MG63 (cell line): ENCODE data around the gene ALKBH2. TPM values are rescaled to one million over a fixed set of nuclear protein-coding genes. Genes with fewer than 3 reads are reported as not detected.

ENCODE experiments used
- DNase-seq: peaks from one replicate; pipeline ENCODE4 v3.0.0-alpha.2; 2020
- H3K27me3 ChIP-seq: fragments of 250-450 bp; sonication (Bioruptor Pico); 2 replicates; pipeline ENCODE4 v1.5.1; 2020; ENCODE audit warnings: mild to moderate bottlenecking, moderate library complexity
- H3K36me3 ChIP-seq: fragments of 250-450 bp; sonication (Bioruptor Pico); 2 replicates; pipeline ENCODE4 v1.5.1; 2020; ENCODE audit warnings: mild to moderate bottlenecking, moderate library complexity
- H3K4me3 ChIP-seq: fragments of 250-450 bp; sonication (Bioruptor Pico); 2 replicates; pipeline ENCODE4 v1.5.1; 2020; ENCODE audit warnings: mild to moderate bottlenecking, moderate library complexity
- H3K9me3 ChIP-seq: fragments of 250-450 bp; sonication (Bioruptor Pico); 2 replicates; pipeline ENCODE4 v1.5.1; 2020; ENCODE audit warnings: mild to moderate bottlenecking, moderate library complexity
- total RNA-seq: library from RNA; depleted of rRNA; stranded (reverse); fragments of >200 nt; shearing (Covaris generic); gene quantifications from 2 replicates; pipeline ENCODE4 v1.2.3, GENCODE V29; 2014; ENCODE audit warnings: low replicate concordance; rRNA removed

Gene ALKBH2
- total RNA-seq: 46.7 and 54.9 TPM in 2 replicates

DNA sequence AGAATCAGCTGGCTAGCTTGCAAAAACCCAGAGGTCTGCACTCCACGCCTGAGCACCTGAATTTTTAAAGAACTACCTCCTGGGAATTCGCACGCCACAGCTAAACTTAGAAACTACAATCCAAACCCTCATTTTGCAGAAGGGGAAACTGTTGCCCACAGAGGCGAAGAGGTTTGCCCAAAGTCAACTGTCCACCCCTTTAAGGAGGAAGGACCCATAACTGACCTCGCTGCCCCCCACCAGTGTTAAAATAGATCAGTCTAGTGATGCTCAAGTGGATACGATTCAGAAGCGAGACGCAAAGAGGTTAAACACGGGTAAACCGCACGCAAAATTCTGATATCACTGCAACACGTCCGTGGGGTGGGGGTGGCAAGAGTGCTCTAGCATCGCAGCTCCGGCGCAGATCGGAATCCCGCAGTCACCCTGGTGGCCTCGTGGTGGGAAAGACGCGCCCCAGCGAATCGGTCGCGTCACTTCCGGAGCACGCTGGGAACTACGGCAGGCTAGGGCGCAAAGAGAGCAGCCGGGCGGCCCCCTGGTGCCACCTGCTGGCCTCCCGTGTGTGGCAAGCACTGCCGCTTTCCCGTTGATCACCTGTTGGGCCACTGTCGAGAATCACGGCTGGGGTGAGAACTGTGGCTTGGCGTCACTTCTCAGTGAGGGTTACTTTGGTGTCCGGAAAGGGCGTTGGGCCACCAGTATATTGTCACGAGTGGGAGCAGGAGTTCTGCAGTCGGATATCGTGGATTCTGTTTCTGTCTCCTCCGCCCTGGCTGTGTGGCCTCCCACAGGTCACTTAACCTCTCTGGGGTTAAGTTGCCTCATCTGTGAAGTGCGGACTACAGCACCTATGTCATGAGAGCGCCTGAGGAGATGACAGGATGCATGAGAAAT, at the start of gene ALKBH2:
Gene ALKBH2, minus strand, starts transcription at position 451 of the 897 bp plus-strand sequence. CDS start 686 bp downstream, outside the sequence.
- no peaks in the 10 kb centered on the region for H3K9me3 ChIP-seq
- DNase-seq: peak; percentile 91
- H3K36me3 ChIP-seq: peaks cover 40% of the 10 kb centered on the region

DNA sequence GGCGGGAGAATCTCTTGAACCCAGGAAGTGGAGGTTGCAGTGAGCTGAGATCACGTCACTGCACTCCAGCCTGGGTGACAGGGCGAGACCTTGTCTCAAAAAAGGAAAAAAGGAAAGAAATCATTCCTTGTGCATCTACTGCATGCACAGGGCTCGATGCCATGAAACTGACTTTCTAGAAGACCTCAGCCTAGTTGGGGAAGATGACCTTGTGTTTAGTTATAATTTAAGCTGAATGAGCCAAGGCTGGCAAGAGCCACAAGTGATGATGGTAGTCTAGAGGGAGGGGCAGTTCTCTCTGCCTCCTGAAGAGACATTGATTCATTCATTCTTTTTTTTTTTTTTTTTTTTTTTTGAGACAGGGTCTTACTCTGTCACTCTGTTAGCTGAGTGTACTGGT, 47.3 kb upstream of the ALKBH2 start:
- Histone ChIP-seq H3K36me3 (no peaks in the 10 kb centered on the region), H3K4me3 (no peak overlapping the region), H3K9me3 (peaks cover 6% of the 10 kb centered on the region), H3K27me3 (no peaks in the 10 kb centered on the region)
- DNase-seq: no peak

More for the DNA sequence above, at the start of gene ALKBH2:
- Histone ChIP-seq H3K27me3 (no peaks in the 10 kb centered on the region; the same call in 1 of the 2 replicates), H3K4me3 (peak within 1 kb of the TSS; percentile 70)

DNA sequence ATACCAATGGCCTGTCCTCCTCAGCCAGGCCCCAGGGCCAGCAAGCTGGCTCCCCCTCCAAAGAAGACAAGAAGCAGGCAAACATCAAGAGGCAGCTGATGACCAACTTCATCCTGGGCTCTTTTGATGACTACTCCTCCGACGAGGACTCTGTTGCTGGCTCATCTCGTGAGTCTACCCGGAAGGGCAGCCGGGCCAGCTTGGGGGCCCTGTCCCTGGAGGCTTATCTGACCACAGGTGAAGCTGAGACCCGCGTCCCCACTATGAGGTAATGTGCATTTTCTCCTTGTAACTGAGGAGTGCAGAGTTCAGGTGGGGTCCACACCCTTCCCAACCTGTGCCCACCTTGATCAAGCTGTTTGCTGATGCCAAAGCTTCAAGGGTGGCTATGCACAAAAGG, 46.5 kb upstream of the ALKBH2 start:
- H3K4me3 ChIP-seq: no peak overlapping the region
- no peak for DNase-seq
- no peaks in the 10 kb centered on the region for H3K27me3 ChIP-seq
- peaks cover 6% of the 10 kb centered on the region for H3K9me3 ChIP-seq
- H3K36me3 ChIP-seq: no peaks in the 10 kb centered on the region

DNA sequence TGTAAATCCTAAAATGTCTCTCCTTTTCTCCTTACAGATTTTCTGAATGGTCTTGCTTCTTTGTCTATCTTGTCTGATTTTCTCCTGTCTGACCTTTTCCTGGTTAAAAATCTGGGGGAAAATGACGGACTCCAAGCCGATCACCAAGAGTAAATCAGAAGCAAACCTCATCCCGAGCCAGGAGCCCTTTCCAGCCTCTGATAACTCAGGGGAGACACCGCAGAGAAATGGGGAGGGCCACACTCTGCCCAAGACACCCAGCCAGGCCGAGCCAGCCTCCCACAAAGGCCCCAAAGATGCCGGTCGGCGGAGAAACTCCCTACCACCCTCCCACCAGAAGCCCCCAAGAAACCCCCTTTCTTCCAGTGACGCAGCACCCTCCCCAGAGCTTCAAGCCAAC, 46.1 kb upstream of the ALKBH2 start:
- Histone ChIP-seq H3K9me3 (peaks cover 6% of the 10 kb centered on the region), H3K27me3 (no peaks in the 10 kb centered on the region), H3K4me3 (no peak overlapping the region), H3K36me3 (no peaks in the 10 kb centered on the region)
- DNase-seq: no peak

DNA sequence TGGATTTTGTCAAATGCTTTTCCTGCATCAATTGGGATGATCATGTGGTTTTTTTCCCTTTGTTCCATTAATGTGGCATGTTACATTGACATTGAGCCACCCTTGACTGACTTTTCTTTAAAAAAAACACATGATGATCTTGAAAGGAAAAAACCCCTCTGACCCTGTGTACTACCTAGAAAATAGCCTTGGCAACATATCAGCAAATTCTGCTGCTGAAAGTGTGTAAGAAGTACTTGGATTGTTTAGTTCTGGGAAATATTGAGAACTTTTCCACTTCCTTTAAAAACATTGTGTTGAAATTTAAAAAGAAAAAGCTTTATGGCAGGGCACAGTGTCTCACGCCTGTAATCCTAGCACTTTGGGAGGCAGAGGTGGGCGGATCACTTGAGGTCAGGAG, 43.8 kb upstream of the ALKBH2 start:
- Histone ChIP-seq H3K9me3 (peaks cover 6% of the 10 kb centered on the region), H3K4me3 (no peak overlapping the region), H3K36me3 (no peaks in the 10 kb centered on the region), H3K27me3 (no peaks in the 10 kb centered on the region)
- DNase-seq: no peak

DNA sequence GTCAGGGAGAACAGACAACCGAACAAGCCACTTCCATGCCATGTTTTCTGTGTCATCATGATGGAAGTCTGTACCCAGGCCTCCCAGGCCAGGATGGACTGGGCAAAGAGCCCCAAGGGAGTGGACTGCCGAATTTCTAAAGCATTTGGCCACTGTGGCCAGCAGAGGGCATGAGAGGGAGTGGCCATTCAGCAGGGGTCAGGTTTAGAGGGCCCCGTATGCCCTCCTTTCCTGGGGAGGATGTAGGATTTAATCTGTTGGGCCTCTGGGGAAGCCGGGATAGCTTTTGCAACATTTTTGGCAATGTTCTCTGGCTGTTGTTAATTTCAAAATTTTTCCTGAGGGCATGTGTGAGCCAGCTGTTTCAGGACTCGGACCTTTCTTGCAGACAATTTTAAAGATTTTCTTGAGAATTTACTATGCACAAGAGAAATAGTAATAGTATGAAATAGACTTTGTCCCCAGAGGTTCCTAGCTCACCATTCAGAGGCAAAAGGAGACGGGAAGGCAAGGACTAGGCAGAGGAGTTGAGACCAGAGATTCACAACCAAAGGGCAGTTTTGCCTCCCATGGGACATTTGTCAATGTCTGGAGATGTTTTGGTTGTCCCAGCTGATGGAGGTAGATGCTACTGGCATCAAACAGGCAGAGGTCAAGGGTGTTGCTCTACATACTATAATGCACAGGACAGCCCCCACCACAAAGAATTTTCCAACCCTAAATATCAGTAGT, 41.1 kb upstream of the ALKBH2 start:
- Histone ChIP-seq H3K36me3 (no peaks in the 10 kb centered on the region), H3K27me3 (no peaks in the 10 kb centered on the region), H3K4me3 (no peak overlapping the region), H3K9me3 (peaks cover 6% of the 10 kb centered on the region)
- peak; percentile 48 for DNase-seq

DNA sequence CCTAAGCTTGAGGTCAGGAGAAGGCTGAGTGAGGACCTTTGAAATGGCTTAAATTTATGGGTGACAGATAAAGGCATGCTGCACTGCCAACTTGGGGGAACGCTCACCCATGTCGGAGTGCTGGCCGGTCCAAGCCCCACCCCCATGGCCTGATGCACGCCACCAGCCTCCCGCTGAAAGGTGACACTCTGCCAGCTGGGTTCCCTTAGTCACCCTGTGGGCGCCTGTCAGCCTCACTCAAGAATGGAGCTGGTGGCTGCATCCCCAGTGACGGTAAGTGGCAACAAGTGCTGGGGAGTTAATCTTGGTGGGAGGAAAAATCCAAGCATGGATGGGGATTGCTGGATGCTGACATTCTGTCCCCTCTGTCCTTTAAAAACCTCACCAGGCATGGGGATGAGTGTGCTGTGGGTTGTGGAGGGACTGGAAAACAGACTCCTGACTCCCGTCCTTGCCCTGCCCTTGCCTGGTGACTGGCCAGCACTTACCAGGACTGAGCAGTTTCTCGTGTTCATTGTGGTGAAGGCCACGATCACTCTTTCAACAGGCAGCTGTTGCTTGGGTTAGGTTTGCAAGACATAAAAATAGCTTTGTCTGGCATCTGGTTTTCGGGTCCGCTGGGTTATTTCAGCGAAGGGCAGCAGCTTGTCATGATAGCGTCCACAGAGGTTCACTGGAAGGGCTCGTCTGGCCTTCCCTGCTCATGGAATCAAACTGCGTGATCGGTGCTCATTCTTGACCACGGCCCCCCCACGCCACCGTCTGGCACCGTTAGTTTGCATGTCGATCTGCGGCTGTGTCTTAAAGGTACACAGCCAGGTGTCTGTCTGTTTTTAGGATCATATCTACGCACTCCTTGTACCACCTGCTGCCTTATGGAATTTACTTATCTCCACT, 38.1 kb upstream of the ALKBH2 start:
- Histone ChIP-seq H3K4me3 (no peak overlapping the region), H3K9me3 (peaks cover 5% of the 10 kb centered on the region), H3K36me3 (no peaks in the 10 kb centered on the region), H3K27me3 (no peaks in the 10 kb centered on the region)
- DNase-seq: no peak

DNA sequence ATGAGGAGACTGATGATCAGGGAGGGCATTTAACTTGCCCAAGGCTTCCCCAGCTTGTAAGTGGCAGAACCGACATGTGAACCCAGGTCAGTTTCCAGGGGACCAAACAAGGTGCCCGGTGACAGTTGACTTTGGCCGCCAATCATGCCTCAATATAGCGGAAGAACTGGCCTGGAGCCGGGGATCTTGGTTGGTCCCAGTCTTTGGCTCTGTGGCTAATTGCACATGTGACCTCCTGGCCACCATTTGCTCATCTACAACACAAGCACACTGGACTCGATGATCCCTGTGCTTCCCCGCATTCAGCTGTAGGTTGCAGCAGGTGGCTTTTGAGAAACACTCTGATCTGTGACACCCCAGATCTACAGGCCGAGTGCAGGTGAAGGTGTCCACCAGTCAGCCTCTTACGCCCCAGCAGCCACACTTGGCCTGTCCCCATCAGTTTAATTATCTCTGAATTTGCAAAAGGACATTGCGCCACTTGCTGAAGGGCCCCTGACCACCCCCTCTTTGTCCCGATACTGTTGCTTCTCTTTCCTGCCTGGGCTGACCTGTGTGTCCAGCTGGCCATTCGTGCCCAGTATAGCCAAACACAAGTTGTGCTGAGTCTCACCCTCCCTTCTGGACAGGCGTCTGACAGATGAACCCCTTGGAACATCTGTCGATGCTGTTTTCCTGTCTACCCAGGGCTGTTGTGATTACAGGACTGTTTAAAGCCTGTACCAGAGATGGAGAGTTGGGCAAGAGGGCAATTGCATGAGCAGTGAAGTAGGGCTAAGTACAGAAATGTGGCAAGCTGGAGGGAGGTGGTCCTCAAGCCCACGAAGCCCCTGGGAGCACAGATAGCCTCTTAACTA, 37.3 kb upstream of the ALKBH2 start:
- Histone ChIP-seq H3K9me3 (no peaks in the 10 kb centered on the region), H3K27me3 (no peaks in the 10 kb centered on the region), H3K4me3 (no peak overlapping the region), H3K36me3 (no peaks in the 10 kb centered on the region)
- DNase-seq: no peak

DNA sequence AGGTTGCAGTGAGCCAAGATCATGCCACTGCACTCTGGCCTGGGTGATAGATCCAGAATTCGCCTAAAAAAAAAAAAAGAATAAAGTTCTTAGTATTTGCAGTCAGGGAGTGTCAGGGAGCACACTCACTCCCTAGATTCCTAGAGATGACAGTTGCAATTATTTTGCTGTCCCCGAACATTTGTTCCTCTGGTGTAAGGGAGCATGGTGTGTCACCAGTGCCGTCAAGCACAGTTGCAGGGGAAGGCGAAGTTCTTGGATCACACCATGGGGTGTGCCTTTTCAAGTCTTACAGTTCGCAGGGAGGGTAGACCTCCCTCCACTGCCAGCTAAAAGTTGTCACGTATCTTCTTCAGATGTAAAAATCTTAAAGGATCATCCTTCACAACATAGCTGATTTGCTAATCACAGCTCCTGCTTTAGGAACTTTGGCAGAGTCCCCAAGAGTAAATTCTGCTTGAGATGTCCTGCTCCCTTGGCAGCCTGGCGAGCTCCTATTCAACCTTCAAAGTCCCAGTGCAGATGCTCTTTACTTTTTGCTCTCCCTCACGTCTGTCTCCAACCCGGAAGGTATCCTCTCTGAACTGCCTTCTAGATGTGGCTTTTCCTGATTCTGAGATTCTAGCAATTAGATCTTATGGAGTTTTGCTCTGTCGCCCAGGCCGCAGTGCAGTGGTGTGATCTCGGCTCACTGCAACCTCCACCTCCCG, 34.4 kb upstream of the ALKBH2 start:
- Histone ChIP-seq H3K4me3 (no peak overlapping the region), H3K27me3 (no peaks in the 10 kb centered on the region), H3K36me3 (no peaks in the 10 kb centered on the region), H3K9me3 (no peaks in the 10 kb centered on the region)
- no peak for DNase-seq

DNA sequence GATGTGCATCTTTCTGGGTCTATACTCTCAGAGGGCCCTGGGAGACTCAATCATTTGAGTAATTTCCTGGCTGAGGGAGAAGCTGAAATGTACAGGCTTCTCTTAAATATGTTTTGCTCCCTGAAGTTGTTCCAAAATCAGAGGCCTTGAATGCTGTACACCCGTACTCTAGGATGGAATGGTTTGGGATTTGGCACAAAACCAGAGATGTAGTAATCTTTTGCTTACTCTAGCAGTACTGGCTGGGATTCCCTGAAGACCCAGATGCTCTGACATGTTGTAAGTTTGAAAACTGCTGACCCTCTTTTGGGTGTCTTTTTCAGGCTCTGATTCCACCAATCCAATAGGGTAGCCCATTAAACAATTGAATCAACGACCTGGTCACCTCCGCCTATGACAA, 33.5 kb upstream of the ALKBH2 start:
- H3K4me3 ChIP-seq: no peak overlapping the region
- no peaks in the 10 kb centered on the region for H3K9me3 ChIP-seq
- no peaks in the 10 kb centered on the region for H3K27me3 ChIP-seq
- no peak for DNase-seq
- no peaks in the 10 kb centered on the region for H3K36me3 ChIP-seq

DNA sequence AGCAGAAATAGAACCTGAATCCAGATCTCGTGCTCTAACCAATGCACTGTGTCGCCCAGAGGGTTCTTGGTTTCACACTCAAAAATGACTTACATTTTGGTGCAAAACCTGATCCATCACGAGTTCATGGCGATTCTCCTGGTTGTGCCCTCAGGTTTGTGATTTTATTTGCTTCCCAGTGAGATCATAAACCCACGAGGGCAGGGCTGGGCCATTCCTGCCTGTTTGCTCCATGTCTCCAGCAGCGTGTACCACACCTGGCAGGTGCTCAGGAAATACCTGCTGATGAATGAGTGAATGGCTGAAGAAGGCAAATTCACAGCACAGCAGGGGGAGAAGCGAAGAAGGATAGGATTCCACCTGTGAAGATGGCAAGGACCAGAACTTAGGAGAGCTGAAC, 32.5 kb upstream of the ALKBH2 start:
- DNase-seq: no peak
- no peaks in the 10 kb centered on the region for H3K9me3 ChIP-seq
- H3K36me3 ChIP-seq: no peaks in the 10 kb centered on the region
- no peak overlapping the region for H3K4me3 ChIP-seq
- no peaks in the 10 kb centered on the region for H3K27me3 ChIP-seq

DNA sequence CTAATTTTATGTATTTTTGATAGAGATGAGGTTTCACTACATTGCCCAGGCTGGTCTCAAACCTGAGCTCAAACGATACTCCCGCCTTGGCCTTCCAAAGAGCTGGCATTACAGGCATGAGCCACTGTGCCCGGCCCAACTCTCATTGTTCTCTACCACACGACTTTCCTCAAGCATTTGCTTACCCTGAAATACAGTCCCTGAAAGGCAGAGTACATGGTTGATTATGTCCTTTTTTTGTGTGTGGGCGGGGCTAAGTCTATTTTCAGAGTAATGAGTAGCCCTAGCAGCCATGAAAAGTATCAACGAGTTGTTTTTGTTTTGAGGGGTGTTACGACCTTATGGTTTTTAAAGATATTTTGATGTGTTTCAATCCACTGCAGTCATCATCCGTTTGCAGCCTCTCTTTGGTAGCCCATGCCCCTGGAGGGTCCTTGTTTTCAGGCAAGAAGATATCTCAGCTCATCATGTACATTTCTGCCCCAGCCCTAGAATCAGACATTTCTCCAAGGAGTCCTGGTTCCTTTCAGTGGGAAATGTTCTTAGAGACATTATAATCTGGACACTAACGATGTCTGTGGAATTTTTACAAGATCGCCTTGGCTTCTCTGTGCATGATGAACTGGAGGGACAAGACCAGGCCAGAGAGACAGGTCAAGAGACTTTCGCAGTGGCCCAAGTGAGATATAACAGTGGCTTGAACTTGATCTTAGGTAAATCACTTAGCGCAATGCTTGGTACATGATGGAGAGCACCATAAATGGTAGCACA, 31.8 kb upstream of the ALKBH2 start:
- no peaks in the 10 kb centered on the region for H3K9me3 ChIP-seq
- H3K27me3 ChIP-seq: no peaks in the 10 kb centered on the region
- no peak for DNase-seq
- H3K4me3 ChIP-seq: no peak overlapping the region
- no peaks in the 10 kb centered on the region for H3K36me3 ChIP-seq

DNA sequence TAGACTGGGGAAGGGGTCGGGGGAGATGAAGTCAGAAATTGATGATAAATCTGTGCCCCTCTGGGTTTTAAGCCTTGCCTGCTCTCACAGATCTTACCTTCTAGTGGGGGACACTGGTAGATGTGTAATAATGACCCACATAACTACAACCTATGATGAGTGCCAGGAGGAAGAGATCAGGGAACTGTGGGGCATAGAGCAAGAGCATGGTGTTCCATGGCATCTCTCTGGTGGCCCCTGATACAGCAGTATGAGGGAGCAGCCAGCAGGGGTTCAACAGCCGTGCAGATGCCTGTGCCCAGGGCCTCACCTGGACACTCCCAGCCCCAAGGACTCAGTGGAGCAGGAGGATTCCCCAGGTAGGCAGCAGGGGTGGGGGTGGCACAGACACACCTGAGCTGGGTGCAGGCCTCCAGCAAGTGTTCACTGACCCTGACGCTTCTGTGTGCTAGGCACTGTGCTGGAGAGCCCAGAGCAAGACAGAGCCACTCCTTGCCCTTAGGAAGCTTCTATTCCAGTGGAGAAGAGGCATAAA, 28.1 kb upstream of the ALKBH2 start:
- DNase-seq: no peak
- H3K36me3 ChIP-seq: no peaks in the 10 kb centered on the region
- no peak overlapping the region for H3K4me3 ChIP-seq
- H3K27me3 ChIP-seq: no peaks in the 10 kb centered on the region
- no peaks in the 10 kb centered on the region for H3K9me3 ChIP-seq

DNA sequence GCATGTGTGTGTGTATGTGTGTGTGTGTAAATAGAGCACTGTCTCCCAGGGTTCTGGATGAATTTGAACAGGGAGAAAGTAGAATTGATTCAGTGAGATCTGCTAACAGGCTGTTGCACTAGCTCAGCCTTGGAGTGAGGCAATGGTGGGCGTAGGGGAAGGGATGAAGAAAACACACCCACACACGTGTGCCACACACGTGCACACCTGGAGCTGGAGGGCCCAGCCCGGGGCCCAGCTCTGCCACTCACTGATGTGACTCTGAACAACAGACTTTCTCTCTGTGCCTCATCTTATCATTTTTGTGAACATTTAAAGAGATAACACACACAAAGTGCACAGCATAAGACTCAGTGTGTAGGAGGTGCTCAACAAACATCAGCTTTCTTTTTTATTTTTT, 27.3 kb upstream of the ALKBH2 start:
- Histone ChIP-seq H3K27me3 (no peaks in the 10 kb centered on the region), H3K4me3 (no peak overlapping the region)

More for the DNA sequence above, 27.3 kb upstream of the ALKBH2 start:
- DNase-seq: no peak
- no peaks in the 10 kb centered on the region for H3K36me3 ChIP-seq
- no peaks in the 10 kb centered on the region for H3K9me3 ChIP-seq
